MG63 (cell line): Measurements from ENCODE around the gene LRRC37B. TPM values are rescaled to one million over a fixed set of nuclear protein-coding genes. Genes with fewer than 3 reads are reported as not detected.
"Not testable (repeated sequence)": the region's sequence is repeated elsewhere in the genome, so short reads cannot be mapped to it uniquely, and the experiment has no call there.

Source experiments
- DNase-seq: peaks from one replicate; pipeline ENCODE4 v3.0.0-alpha.2; 2020
- H3K27me3 ChIP-seq: fragments of 250-450 bp; sonication (Bioruptor Pico); 2 replicates; pipeline ENCODE4 v1.5.1; 2020; ENCODE audit warnings: mild to moderate bottlenecking, moderate library complexity
- H3K36me3 ChIP-seq: fragments of 250-450 bp; sonication (Bioruptor Pico); 2 replicates; pipeline ENCODE4 v1.5.1; 2020; ENCODE audit warnings: mild to moderate bottlenecking, moderate library complexity
- H3K4me3 ChIP-seq: fragments of 250-450 bp; sonication (Bioruptor Pico); 2 replicates; pipeline ENCODE4 v1.5.1; 2020; ENCODE audit warnings: mild to moderate bottlenecking, moderate library complexity
- H3K9me3 ChIP-seq: fragments of 250-450 bp; sonication (Bioruptor Pico); 2 replicates; pipeline ENCODE4 v1.5.1; 2020; ENCODE audit warnings: mild to moderate bottlenecking, moderate library complexity
- total RNA-seq: library from RNA; depleted of rRNA; stranded (reverse); fragments of >200 nt; shearing (Covaris generic); gene quantifications from 2 replicates; pipeline ENCODE4 v1.2.3, GENCODE V29; 2014; ENCODE audit warnings: low replicate concordance; rRNA removed

Gene LRRC37B
- 1.8 and 3.3 TPM in 2 replicates for total RNA-seq

GRCh38 chr17:32006957-32007462 is at the start of gene LRRC37B:
Gene LRRC37B, plus strand, starts transcription at chr17:32007383. Its CDS starts 14,010 bp downstream, at chr17:32021393.
- H3K27me3 ChIP-seq = no peaks in the 10 kb centered on the region
- no peaks in the 10 kb centered on the region for H3K9me3 ChIP-seq
- DNase-seq = peak; percentile 83
- 0 out of 2 replicates have a peak, but pooled peaks cover 3% of the 10 kb centered on the region for H3K36me3 ChIP-seq
- H3K4me3 ChIP-seq = peak within 1 kb of the TSS; percentile 69

GRCh38 chr17:31964131-31964530 is 43.1 kb upstream of the LRRC37B start:
- not testable (repeated sequence) for H3K4me3 ChIP-seq, DNase-seq, H3K9me3 ChIP-seq, H3K27me3 ChIP-seq
- H3K36me3 ChIP-seq = peaks cover 74% of the 10 kb centered on the region

GRCh38 chr17:31967648-31968047 is 39.5 kb upstream of the LRRC37B start:
- DNase-seq = no peak
- Histone ChIP-seq H3K4me3 (no peak overlapping the region), H3K36me3 (peaks cover 63% of the 10 kb centered on the region), H3K9me3 (no peaks in the 10 kb centered on the region), H3K27me3 (no peaks in the 10 kb centered on the region)

- H3K27me3 ChIP-seq = not testable (repeated sequence)
These were observed 36.8 kb upstream of the LRRC37B start for GRCh38 chr17:31970416-31970815.

GRCh38 chr17:31974269-31975071 is 32.7 kb upstream of the LRRC37B start:
- H3K36me3 ChIP-seq = peaks cover 51% of the 10 kb centered on the region
- not testable (repeated sequence) for H3K27me3 ChIP-seq, H3K4me3 ChIP-seq, H3K9me3 ChIP-seq
- DNase-seq = peak; percentile 57

More at GRCh38 chr17:31970416-31970815, 36.8 kb upstream of the LRRC37B start:
- DNase-seq, H3K9me3 ChIP-seq, H3K4me3 ChIP-seq: not testable (repeated sequence)
- peaks cover 59% of the 10 kb centered on the region for H3K36me3 ChIP-seq

- H3K9me3 ChIP-seq, H3K27me3 ChIP-seq, H3K4me3 ChIP-seq, DNase-seq: not testable (repeated sequence)
- peaks cover 48% of the 10 kb centered on the region for H3K36me3 ChIP-seq
These were observed 31.8 kb upstream of the LRRC37B start for GRCh38 chr17:31975391-31975790.

- H3K4me3 ChIP-seq, H3K27me3 ChIP-seq, H3K9me3 ChIP-seq, DNase-seq: not testable (repeated sequence)
- H3K36me3 ChIP-seq = peaks cover 86% of the 10 kb centered on the region
These were observed 15.4 kb upstream of the LRRC37B start for GRCh38 chr17:31991821-31992220.

- H3K36me3 ChIP-seq = peaks cover 75% of the 10 kb centered on the region
- H3K27me3 ChIP-seq = no peaks in the 10 kb centered on the region
- H3K9me3 ChIP-seq = no peaks in the 10 kb centered on the region
These were observed 10.2 kb upstream of the LRRC37B start for GRCh38 chr17:31997005-31997404.

GRCh38 chr17:32007463-32008298 is 498 bp downstream of the LRRC37B start:
- Histone ChIP-seq H3K9me3 (no peaks in the 10 kb centered on the region), H3K27me3 (no peaks in the 10 kb centered on the region), H3K36me3 (no peaks in the 10 kb centered on the region), H3K4me3 (peak overlapping the region; percentile 69)
- peak; percentile 38 for DNase-seq

More at GRCh38 chr17:31997005-31997404, 10.2 kb upstream of the LRRC37B start:
- no peak overlapping the region for H3K4me3 ChIP-seq
- no peak for DNase-seq

GRCh38 chr17:32009262-32009542 is 2.0 kb downstream of the LRRC37B start:
- Histone ChIP-seq H3K9me3 (no peaks in the 10 kb centered on the region), H3K36me3 (no peaks in the 10 kb centered on the region), H3K27me3 (no peaks in the 10 kb centered on the region), H3K4me3 (no peak overlapping the region)
- no peak for DNase-seq

- Histone ChIP-seq H3K36me3 (no peaks in the 10 kb centered on the region), H3K4me3 (no peak overlapping the region), H3K27me3 (no peaks in the 10 kb centered on the region), H3K9me3 (no peaks in the 10 kb centered on the region)
- DNase-seq = no peak
These were observed 2.9 kb downstream of the LRRC37B start for GRCh38 chr17:32010114-32010513.

GRCh38 chr17:32015245-32016013 is 8.2 kb downstream of the LRRC37B start:
- Histone ChIP-seq H3K27me3 (no peaks in the 10 kb centered on the region), H3K9me3 (no peaks in the 10 kb centered on the region), H3K4me3 (no peak overlapping the region), H3K36me3 (no peaks in the 10 kb centered on the region)
- peak; percentile 59 for DNase-seq

- Histone ChIP-seq H3K36me3 (no peaks in the 10 kb centered on the region), H3K4me3 (no peak overlapping the region), H3K27me3 (no peaks in the 10 kb centered on the region), H3K9me3 (no peaks in the 10 kb centered on the region)
- no peak for DNase-seq
These were observed 9.0 kb downstream of the LRRC37B start for GRCh38 chr17:32016231-32016630.

- no peaks in the 10 kb centered on the region for H3K36me3 ChIP-seq
- no peaks in the 10 kb centered on the region for H3K27me3 ChIP-seq
- H3K9me3 ChIP-seq = no peaks in the 10 kb centered on the region
- no peak for DNase-seq
- no peak overlapping the region for H3K4me3 ChIP-seq
These were observed 12.0 kb downstream of the LRRC37B start for GRCh38 chr17:32019228-32019627.

- Histone ChIP-seq H3K36me3 (no peaks in the 10 kb centered on the region), H3K9me3 (no peaks in the 10 kb centered on the region), H3K4me3 (no peak overlapping the region), H3K27me3 (no peaks in the 10 kb centered on the region)
- DNase-seq = peak; percentile 47
These were observed 13.9 kb downstream of the LRRC37B start for GRCh38 chr17:32020943-32021614.

- Histone ChIP-seq H3K36me3 (no peaks in the 10 kb centered on the region), H3K4me3 (no peak overlapping the region), H3K27me3 (no peaks in the 10 kb centered on the region), H3K9me3 (no peaks in the 10 kb centered on the region)
- no peak for DNase-seq
These were observed 14.4 kb downstream of the LRRC37B start for GRCh38 chr17:32021615-32021955.
